ENCODE data around the gene ARAP1. TPM values are rescaled to one million over a fixed set of nuclear protein-coding genes. Genes with fewer than 3 reads are reported as not detected.

ARAP1 gene
- total RNA-seq, 2 donors from 2014 or later: 74.4 to 88.3 TPM

DNA sequence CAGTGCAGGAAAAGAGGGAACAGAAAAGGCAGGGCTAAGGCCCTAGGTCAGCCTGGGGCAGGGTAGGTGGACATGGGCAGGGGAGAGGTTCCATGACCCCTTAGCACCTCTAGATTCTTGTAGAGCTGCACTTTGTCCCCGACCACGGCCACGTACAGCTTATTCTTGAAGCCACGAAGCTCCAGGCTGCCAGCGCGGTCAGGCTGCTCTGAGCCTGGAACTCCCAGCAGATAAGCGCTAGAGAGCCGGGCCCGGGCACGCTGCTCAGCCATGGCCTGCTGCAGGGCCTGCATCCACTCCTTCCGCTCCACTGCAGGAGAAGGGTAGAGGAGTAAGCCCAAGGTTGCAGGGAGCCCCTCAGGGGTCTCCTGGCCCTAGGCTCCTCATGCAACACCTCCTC is 41.9 kb downstream of the ARAP1 start:
- Histone ChIP-seq H3K9me3 (ENCODE audit: control insufficient read depth, low read length) (no peaks in the 10 kb centered on the region), H3K4me1 (ENCODE audit: control insufficient read depth, insufficient read depth, low read length) (peaks cover 3% of the 10 kb centered on the region), H3K4me3 (ENCODE audit: low read length) (no peak overlapping the region), H3K9ac (ENCODE audit: extremely low read depth, low read length, poor library complexity, severe bottlenecking) (no peak overlapping the region), H3K27me3 (ENCODE audit: control insufficient read depth, insufficient read depth, low read length, poor library complexity, severe bottlenecking) (no peaks in the 10 kb centered on the region), H3K27ac (ENCODE audit: low read depth, low read length) (no peak overlapping the region), H3K36me3 (ENCODE audit: control insufficient read depth, insufficient read depth, low read length) (peaks cover 20% of the 10 kb centered on the region)
- peaks cover 32% of the 10 kb centered on the region for H3K4me1 Mint-ChIP-seq
- no peak for DNase-seq
- WGBS, 2 experiments (ENCODE audit: insufficient coverage in 1 of 2, insufficient read length in 1 of 2): 95 to 100% methylated on average over 7 to 11 of the region's 11 CpGs
- no peak overlapping the region for H3K27ac Mint-ChIP-seq
- TF ChIP-seq, protein P1, sequence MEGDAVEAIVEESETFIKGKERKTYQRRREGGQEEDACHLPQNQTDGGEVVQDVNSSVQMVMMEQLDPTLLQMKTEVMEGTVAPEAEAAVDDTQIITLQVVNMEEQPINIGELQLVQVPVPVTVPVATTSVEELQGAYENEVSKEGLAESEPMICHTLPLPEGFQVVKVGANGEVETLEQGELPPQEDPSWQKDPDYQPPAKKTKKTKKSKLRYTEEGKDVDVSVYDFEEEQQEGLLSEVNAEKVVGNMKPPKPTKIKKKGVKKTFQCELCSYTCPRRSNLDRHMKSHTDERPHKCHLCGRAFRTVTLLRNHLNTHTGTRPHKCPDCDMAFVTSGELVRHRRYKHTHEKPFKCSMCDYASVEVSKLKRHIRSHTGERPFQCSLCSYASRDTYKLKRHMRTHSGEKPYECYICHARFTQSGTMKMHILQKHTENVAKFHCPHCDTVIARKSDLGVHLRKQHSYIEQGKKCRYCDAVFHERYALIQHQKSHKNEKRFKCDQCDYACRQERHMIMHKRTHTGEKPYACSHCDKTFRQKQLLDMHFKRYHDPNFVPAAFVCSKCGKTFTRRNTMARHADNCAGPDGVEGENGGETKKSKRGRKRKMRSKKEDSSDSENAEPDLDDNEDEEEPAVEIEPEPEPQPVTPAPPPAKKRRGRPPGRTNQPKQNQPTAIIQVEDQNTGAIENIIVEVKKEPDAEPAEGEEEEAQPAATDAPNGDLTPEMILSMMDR (conservative IDR thresholded peaks at IDR 0.05): no peak
- peaks cover 49% of the 10 kb centered on the region for H3K36me3 Mint-ChIP-seq (ENCODE audit: low read depth)
- H3K27me3 Mint-ChIP-seq (ENCODE audit: insufficient read depth): no peaks in the 10 kb centered on the region
- no peak overlapping the region for H3K4me3 Mint-ChIP-seq
- H3K9me3 Mint-ChIP-seq: no peaks in the 10 kb centered on the region

DNA sequence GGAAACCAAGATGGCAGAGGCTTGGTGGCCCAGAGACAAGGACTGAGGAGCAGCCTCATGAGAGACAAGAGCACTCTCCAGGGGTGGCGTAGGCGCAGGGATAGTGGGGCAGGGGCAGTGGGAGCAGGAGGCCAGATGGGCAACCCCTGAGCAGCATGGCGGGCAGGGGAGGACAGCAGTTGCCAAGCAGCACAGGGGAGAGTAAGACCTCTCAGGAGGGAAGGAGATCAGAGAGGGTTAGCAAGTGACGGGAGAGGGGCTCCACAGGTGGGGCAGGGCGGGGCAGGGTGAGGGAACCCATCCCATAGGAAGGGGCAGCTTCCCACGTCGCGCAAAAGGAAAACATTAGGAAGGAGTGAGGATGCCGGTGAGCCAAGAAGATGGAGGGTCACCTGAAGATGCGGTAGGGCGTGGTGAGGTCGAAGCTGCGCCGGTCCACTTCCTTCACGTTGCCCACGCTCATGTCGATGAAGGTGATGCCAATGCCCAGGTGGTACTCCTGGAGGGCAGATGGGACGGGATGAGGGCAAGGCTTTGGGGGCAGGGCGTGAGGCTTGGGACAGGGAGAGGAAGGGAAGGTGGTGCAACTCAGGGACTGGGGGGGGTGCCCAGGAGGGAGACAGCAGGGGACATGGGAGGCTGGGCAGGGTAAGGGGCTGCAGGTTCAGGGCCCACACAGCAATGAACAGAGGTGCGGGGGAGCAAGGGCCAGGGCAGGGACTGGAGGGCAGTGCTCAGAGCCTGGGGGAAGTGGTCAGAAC is 42.5 kb downstream of the ARAP1 start:
- H3K27me3 Mint-ChIP-seq (ENCODE audit: insufficient read depth): no peaks in the 10 kb centered on the region
- no peak overlapping the region for H3K4me3 ChIP-seq (ENCODE audit: low read length)
- WGBS, 2 experiments (ENCODE audit: insufficient coverage in 1 of 2, insufficient read length in 1 of 2): 94 to 97% methylated on average over 11 to 20 of the region's 20 CpGs
- H3K27me3 ChIP-seq (ENCODE audit: control insufficient read depth, insufficient read depth, low read length, poor library complexity, severe bottlenecking): no peaks in the 10 kb centered on the region
- no peak overlapping the region for H3K4me3 Mint-ChIP-seq
- H3K36me3 Mint-ChIP-seq (ENCODE audit: low read depth): peaks cover 50% of the 10 kb centered on the region
- no peaks in the 10 kb centered on the region for H3K9me3 ChIP-seq (ENCODE audit: control insufficient read depth, low read length)
- H3K4me1 Mint-ChIP-seq: peaks cover 38% of the 10 kb centered on the region
- H3K27ac Mint-ChIP-seq: no peak overlapping the region
- no peak for DNase-seq
- TF ChIP-seq, protein P1 (conservative IDR thresholded peaks at IDR 0.05): no peak
- no peaks in the 10 kb centered on the region for H3K9me3 Mint-ChIP-seq
- H3K4me1 ChIP-seq (ENCODE audit: control insufficient read depth, insufficient read depth, low read length): peaks cover 3% of the 10 kb centered on the region
- no peak overlapping the region for H3K27ac ChIP-seq (ENCODE audit: low read depth, low read length)
- H3K36me3 ChIP-seq (ENCODE audit: control insufficient read depth, insufficient read depth, low read length): peaks cover 26% of the 10 kb centered on the region
- H3K9ac ChIP-seq (ENCODE audit: extremely low read depth, low read length, poor library complexity, severe bottlenecking): no peak overlapping the region

DNA sequence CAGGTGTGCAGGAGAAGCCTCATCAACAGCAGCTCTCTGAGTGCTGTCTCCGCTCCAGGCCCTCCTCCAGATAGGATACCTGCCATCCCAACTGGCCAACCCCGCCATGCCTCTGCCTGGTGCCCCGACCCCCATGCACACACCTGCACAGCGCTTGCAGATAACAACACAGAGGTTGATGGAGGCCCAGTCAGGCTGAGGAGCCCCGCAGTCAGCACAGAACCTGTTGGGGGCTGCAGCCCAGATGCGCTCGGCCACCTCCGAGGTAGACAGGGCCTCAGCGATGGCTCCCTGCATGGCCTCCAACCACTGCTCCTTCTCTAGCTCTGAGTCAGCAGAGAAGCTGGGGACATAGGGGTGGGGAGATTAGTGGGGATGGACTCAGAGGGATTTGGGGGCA is 45.2 kb downstream of the ARAP1 start:
- H3K36me3 Mint-ChIP-seq (ENCODE audit: low read depth): peaks cover 39% of the 10 kb centered on the region
- H3K4me1 Mint-ChIP-seq: peaks cover 33% of the 10 kb centered on the region
- no peak for DNase-seq
- H3K4me3 Mint-ChIP-seq: no peak overlapping the region
- peaks cover 31% of the 10 kb centered on the region for H3K36me3 ChIP-seq (ENCODE audit: control insufficient read depth, insufficient read depth, low read length)
- no peak overlapping the region for H3K4me3 ChIP-seq (ENCODE audit: low read length)
- H3K27me3 ChIP-seq (ENCODE audit: control insufficient read depth, insufficient read depth, low read length, poor library complexity, severe bottlenecking): no peaks in the 10 kb centered on the region
- no peaks in the 10 kb centered on the region for H3K9me3 Mint-ChIP-seq
- no peak overlapping the region for H3K27ac ChIP-seq (ENCODE audit: low read depth, low read length)
- TF ChIP-seq, protein P1 (conservative IDR thresholded peaks at IDR 0.05): no peak
- H3K27ac Mint-ChIP-seq: peak overlapping the region; percentile 80
- no peaks in the 10 kb centered on the region for H3K9me3 ChIP-seq (ENCODE audit: control insufficient read depth, low read length)
- no peaks in the 10 kb centered on the region for H3K27me3 Mint-ChIP-seq (ENCODE audit: insufficient read depth)
- H3K4me1 ChIP-seq (ENCODE audit: control insufficient read depth, insufficient read depth, low read length): peaks cover 3% of the 10 kb centered on the region
- H3K9ac ChIP-seq (ENCODE audit: extremely low read depth, low read length, poor library complexity, severe bottlenecking): no peak overlapping the region
- WGBS, 2 experiments (ENCODE audit: insufficient coverage in 1 of 2, insufficient read length in 1 of 2): 94 to 96% methylated on average over 5 to 9 of the region's 9 CpGs

All from endodermal cell (in vitro differentiated cells).